Mesothelial cell of epicardium (in vitro differentiated cells): ENCODE measurements around the gene PGS1. TPM values are rescaled to one million over a fixed set of nuclear protein-coding genes. Genes with fewer than 3 reads are reported as not detected.

Source experiments
- DNase-seq, 2 experiments: peaks; one replicate each; pipeline ENCODE4 v3.0.0; 2021; ENCODE audit warnings: low spot score in 2 of 2; ENCODE audit not compliant: unreplicated experiment in 2 of 2
- H3K27ac Mint-ChIP-seq: 2 replicates; pipeline ENCODE4 v1.8.0; 2021; ENCODE audit warnings: mixed read lengths
- H3K27me3 Mint-ChIP-seq: 2 replicates; pipeline ENCODE4 v1.8.0; 2021; ENCODE audit warnings: low read depth, mixed read lengths
- H3K36me3 Mint-ChIP-seq: 2 replicates; pipeline ENCODE4 v1.8.0; 2021; ENCODE audit warnings: mixed read lengths
- H3K4me1 Mint-ChIP-seq: 2 replicates; pipeline ENCODE4 v1.8.0; 2021; ENCODE audit warnings: mixed read lengths
- H3K4me3 Mint-ChIP-seq: 2 replicates; pipeline ENCODE4 v1.8.0; 2021; ENCODE audit warnings: mild to moderate bottlenecking, moderate library complexity, mixed read lengths
- H3K9me3 Mint-ChIP-seq: 2 replicates; pipeline ENCODE4 v1.8.0; 2021; ENCODE audit warnings: mixed read lengths
- CTCF ChIP-seq: fragments of 200-600 bp; sonication (generic); IDR thresholded peaks from one replicate; pipeline ENCODE4 v1.5.0; 2021; ENCODE audit warnings: antibody characterized with exemption; ENCODE audit not compliant: unreplicated experiment
- total RNA-seq: library from RNA; stranded (reverse); gene quantifications from 3 replicates; pipeline ENCODE4 v1.2.1, GENCODE V29; 2021

Gene PGS1
- total RNA-seq, 1 donor from 2014 or later, result 62.3 TPM

DNA sequence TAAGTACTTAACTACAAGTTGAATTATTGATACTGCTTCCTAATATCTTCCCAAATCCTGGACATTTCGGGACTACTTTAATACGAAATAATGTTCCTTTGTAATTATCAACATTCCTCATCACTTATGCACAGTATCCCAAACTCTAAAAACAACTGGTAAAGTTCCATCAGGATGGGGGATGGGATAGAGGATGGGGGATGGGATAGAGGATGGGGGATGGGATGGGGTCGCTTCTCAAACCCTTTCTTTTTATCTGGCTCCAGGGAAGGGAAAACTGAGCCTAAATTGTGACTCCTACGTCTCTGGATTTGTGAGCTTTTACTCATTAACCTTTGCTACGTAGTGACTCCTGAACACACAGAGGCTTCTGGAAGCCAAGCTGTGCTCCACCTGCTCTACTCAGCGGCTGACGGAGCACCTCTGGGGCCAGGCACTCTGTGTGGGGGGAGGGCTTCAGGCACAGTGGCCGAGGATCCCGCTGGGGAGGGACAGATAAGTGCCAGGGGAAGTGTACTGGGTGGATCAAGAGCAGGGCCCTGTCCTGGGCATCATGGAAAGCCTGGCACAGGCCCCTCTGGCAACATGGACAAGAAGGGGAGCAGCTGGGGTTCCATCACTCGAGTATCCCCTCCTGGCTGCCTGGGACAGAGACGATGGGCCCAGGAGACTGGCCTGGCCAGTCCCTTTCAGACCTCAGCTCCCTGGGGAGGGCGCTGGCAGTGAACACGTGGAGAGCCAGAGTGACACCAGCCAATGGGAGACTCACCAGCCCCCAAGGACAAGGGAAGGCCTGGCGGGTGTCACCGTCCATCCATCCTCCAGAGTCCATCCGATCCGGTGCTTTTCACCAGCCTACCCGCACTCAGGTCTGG, 56.2 kb downstream of the PGS1 start:
- H3K9me3 Mint-ChIP-seq, result no peaks in the 10 kb centered on the region
- no peak overlapping the region for H3K4me3 Mint-ChIP-seq
- TF ChIP-seq CTCF, result no peak
- H3K4me1 Mint-ChIP-seq, result no peaks in the 10 kb centered on the region
- peaks cover 5% of the 10 kb centered on the region for H3K36me3 Mint-ChIP-seq
- H3K27me3 Mint-ChIP-seq, result peaks cover 6% of the 10 kb centered on the region
- no peak overlapping the region for H3K27ac Mint-ChIP-seq
- no peak for DNase-seq

DNA sequence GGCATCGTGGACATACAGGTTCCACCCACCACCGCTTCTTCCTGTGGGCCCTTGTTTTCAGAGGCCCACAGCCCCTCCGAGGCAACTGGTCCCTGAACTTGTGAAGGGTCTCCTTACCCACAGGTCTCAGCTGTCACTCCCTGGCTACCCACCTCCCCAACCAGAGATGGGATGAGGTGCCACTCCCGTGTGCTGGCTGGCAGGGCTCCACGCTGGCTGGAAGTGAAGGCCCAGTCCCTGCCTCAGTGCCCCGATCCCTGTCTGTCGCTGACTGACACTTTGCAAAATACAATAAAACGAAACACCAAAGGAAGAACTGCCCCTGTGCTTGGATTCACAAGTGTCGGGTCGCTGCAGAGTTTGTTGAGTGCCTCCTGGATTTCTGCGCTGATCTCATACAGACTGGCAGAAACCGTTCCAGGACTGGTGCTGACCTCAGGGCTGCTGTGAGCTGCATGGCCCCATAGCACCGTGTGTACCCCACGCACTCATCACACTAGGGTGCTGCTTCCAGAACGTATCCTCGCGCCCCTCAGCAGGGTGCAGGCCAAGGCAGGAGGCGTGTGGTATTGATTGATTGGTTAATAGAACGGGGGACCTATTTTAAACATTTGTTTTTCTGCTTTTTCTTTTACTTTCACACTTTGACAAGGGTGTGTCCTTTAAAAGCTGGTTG, 57.0 kb downstream of the PGS1 start:
- no peaks in the 10 kb centered on the region for H3K4me1 Mint-ChIP-seq
- H3K27me3 Mint-ChIP-seq, result peaks cover 6% of the 10 kb centered on the region
- no peak overlapping the region for H3K4me3 Mint-ChIP-seq
- H3K27ac Mint-ChIP-seq, result no peak overlapping the region
- no peaks in the 10 kb centered on the region for H3K36me3 Mint-ChIP-seq
- no peaks in the 10 kb centered on the region for H3K9me3 Mint-ChIP-seq
- DNase-seq, result no peak
- TF ChIP-seq CTCF, result no peak

- Mint-ChIP-seq H3K9me3 (no peaks in the 10 kb centered on the region), H3K27ac (no peak overlapping the region), H3K4me1 (no peaks in the 10 kb centered on the region), H3K36me3 (no peaks in the 10 kb centered on the region), H3K4me3 (no peak overlapping the region), H3K27me3 (peaks cover 6% of the 10 kb centered on the region)
- TF ChIP-seq CTCF, result no peak
- DNase-seq, result no peak
These were observed 59.2 kb downstream of the PGS1 start for GRCh38 chr17:78437508-78438169.

GRCh38 chr17:78438271-78438691, 59.8 kb downstream of the PGS1 start:
- H3K4me3 Mint-ChIP-seq, result no peak overlapping the region
- H3K36me3 Mint-ChIP-seq, result no peaks in the 10 kb centered on the region
- H3K4me1 Mint-ChIP-seq, result no peaks in the 10 kb centered on the region
- no peak for TF ChIP-seq CTCF
- H3K9me3 Mint-ChIP-seq, result no peaks in the 10 kb centered on the region
- peak overlapping the region; percentile 50 for H3K27ac Mint-ChIP-seq
- DNase-seq, result no peak
- peaks cover 6% of the 10 kb centered on the region for H3K27me3 Mint-ChIP-seq

- Mint-ChIP-seq H3K27me3 (peaks cover 6% of the 10 kb centered on the region), H3K4me1 (no peaks in the 10 kb centered on the region), H3K36me3 (no peaks in the 10 kb centered on the region), H3K27ac (no peak overlapping the region), H3K9me3 (no peaks in the 10 kb centered on the region), H3K4me3 (no peak overlapping the region)
- no peak for DNase-seq
- TF ChIP-seq CTCF, result no peak
These were observed 60.4 kb downstream of the PGS1 start for GRCh38 chr17:78438694-78439325.
